ENCODE data around the gene OR12D1. TPM values are rescaled to one million over a fixed set of nuclear protein-coding genes. Genes with fewer than 3 reads are reported as not detected.

OR12D1 gene
- total and polyA plus RNA-seq, 7 experiments from 2014 or later = not detected

DNA sequence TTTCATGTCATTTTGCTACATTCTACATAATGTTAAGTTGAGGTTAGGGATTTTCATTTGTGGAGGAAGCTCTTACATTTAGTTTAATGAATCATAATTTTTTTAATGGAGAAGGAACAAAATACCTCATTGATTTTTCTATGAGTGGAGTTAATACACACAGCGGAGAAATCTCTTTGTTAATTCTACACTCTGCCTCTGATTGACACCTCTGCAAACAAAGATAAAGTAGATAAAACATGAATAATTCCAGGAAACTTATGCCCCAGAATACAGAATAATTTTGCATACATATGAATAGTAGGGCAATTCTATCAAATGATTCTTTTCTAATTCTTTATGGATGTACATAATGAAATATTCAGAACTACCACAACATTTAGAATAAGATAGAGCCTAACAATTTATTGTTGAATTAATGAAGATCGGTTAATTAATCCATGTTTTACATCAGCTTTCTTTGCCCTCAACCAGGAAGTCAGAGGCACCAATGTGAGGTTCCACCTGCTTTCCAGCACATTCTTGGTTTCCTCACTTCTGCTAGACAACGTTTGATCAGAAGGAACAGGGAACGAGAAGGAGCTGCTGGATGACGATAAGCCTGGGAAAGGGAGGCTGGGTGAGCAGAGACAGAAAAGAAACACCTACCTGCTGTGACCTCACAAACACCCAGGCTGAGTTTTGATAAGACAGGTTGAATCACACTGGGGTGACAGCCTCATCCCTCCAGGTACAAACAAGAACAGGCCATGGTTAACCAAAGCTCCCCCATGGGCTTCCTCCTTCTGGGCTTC lies 46.5 kb downstream of the OR12D1 start:
- intact Hi-C loops (cut with micrococcal nuclease) = no loop called here
- H3K27ac Mint-ChIP-seq = no peak overlapping the region
- H3K36me3 ChIP-seq (ENCODE audit: control insufficient read depth in 2 of 3, insufficient read depth in 3 of 3, low read length in 3 of 3) = no peaks in the 10 kb centered on the region
- peaks cover 18 to 41% (median 27%) of the 10 kb centered on the region in 5 donors for H3K27me3 Mint-ChIP-seq
- no peaks in the 10 kb centered on the region for H3K9me3 ChIP-seq (ENCODE audit: control insufficient read depth in 2 of 3, low read length in 3 of 3)
- CTCF ChIA-PET = interaction anchor here (0.9 kb wide), 1 partner anchor 11 kb away, joined by 3 read pairs; no protein-coding TSS in a partner anchor
- POLR2A ChIA-PET = no interaction called here
- H3K4me1 ChIP-seq (ENCODE audit: control insufficient read depth in 2 of 2, insufficient read depth in 2 of 2, low read length in 2 of 2) = no peaks in the 10 kb centered on the region
- DNase-seq (no peak), ATAC-seq (no peak)
- no peaks in the 10 kb centered on the region for H3K9me3 Mint-ChIP-seq
- no peaks in the 10 kb centered on the region for H3K4me1 Mint-ChIP-seq
- no peak overlapping the region for H3K4me3 Mint-ChIP-seq
- no peak overlapping the region for H3K4me3 ChIP-seq (ENCODE audit: low read length)
- peaks cover 0 to 2% of the 10 kb centered on the region in 2 donors for H3K27me3 ChIP-seq (ENCODE audit: control insufficient read depth in 2 of 2, insufficient read depth in 2 of 2, low read length in 2 of 2)
- no peak overlapping the region for H3K27ac ChIP-seq (ENCODE audit: low read depth, low read length)
- no peaks in the 10 kb centered on the region for H3K36me3 Mint-ChIP-seq

GRCh38 chr6:29462022-29462421 lies 47.3 kb downstream of the OR12D1 start:
- ChIA-PET POLR2A (no interaction called here), CTCF (no interaction called here)
- no peaks in the 10 kb centered on the region for H3K9me3 ChIP-seq (ENCODE audit: control insufficient read depth in 2 of 3, low read length in 3 of 3)
- H3K4me1 Mint-ChIP-seq = no peaks in the 10 kb centered on the region
- peaks cover 18 to 41% (median 27%) of the 10 kb centered on the region in 5 donors for H3K27me3 Mint-ChIP-seq
- H3K4me3 Mint-ChIP-seq = no peak overlapping the region
- DNase-seq (no peak), ATAC-seq (no peak)
- no peaks in the 10 kb centered on the region for H3K4me1 ChIP-seq (ENCODE audit: control insufficient read depth in 2 of 2, insufficient read depth in 2 of 2, low read length in 2 of 2)
- no peak overlapping the region for H3K4me3 ChIP-seq (ENCODE audit: low read length)
- H3K36me3 Mint-ChIP-seq = no peaks in the 10 kb centered on the region
- H3K27ac ChIP-seq (ENCODE audit: low read depth, low read length) = no peak overlapping the region
- peaks cover 0 to 2% of the 10 kb centered on the region in 2 donors for H3K27me3 ChIP-seq (ENCODE audit: control insufficient read depth in 2 of 2, insufficient read depth in 2 of 2, low read length in 2 of 2)
- intact Hi-C loops (cut with micrococcal nuclease) = no loop called here
- no peaks in the 10 kb centered on the region for H3K36me3 ChIP-seq (ENCODE audit: control insufficient read depth in 2 of 3, insufficient read depth in 3 of 3, low read length in 3 of 3)
- no peaks in the 10 kb centered on the region for H3K9me3 Mint-ChIP-seq
- H3K27ac Mint-ChIP-seq = no peak overlapping the region

GRCh38 chr6:29465279-29465678 lies 50.6 kb downstream of the OR12D1 start:
- intact Hi-C loops (cut with micrococcal nuclease) = no loop called here

DNA sequence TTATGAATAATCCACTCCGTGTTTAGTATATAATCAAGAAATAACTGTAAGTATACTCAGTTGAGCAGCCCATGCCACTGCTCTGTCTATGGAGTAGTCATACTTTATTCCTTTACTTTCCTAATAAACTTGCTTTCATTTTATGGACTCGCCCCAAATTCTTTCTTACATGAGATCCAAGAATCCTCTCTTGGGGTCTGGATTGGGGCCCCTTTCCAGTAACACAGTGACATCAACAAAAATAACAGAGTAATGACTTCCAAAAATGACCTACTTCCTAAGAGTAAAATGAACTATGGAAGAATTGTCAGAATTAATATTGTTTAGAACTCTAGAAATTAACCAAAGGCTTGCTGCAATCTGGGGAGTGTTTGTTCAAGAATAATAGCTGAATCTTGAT lies 51.1 kb downstream of the OR12D1 start:
- Histone ChIP-seq H3K27me3 (ENCODE audit: control insufficient read depth in 2 of 2, insufficient read depth in 2 of 2, low read length in 2 of 2) (peaks cover 0 to 2% of the 10 kb centered on the region in 2 donors), H3K4me3 (ENCODE audit: low read length) (no peak overlapping the region), H3K27ac (ENCODE audit: low read depth, low read length) (no peak overlapping the region), H3K36me3 (ENCODE audit: control insufficient read depth in 2 of 3, insufficient read depth in 3 of 3, low read length in 3 of 3) (no peaks in the 10 kb centered on the region), H3K4me1 (ENCODE audit: control insufficient read depth in 2 of 2, insufficient read depth in 2 of 2, low read length in 2 of 2) (no peaks in the 10 kb centered on the region), H3K9me3 (ENCODE audit: control insufficient read depth in 2 of 3, low read length in 3 of 3) (no peaks in the 10 kb centered on the region)
- no peak overlapping the region for H3K27ac Mint-ChIP-seq
- DNase-seq = no peak
- no peak overlapping the region for H3K4me3 Mint-ChIP-seq
- ChIA-PET POLR2A (no interaction called here), CTCF (no interaction called here)
- intact Hi-C loops (cut with micrococcal nuclease) = no loop called here
- no peaks in the 10 kb centered on the region for H3K9me3 Mint-ChIP-seq
- H3K27me3 Mint-ChIP-seq = peaks cover 17 to 42% (median 27%) of the 10 kb centered on the region in 5 donors
- H3K36me3 Mint-ChIP-seq = no peaks in the 10 kb centered on the region
- no peak for ATAC-seq
- no peaks in the 10 kb centered on the region for H3K4me1 Mint-ChIP-seq

More at GRCh38 chr6:29465279-29465678, 50.6 kb downstream of the OR12D1 start:
- Histone ChIP-seq H3K4me1 (ENCODE audit: control insufficient read depth in 2 of 2, insufficient read depth in 2 of 2, low read length in 2 of 2) (no peaks in the 10 kb centered on the region), H3K4me3 (ENCODE audit: low read length) (no peak overlapping the region), H3K27me3 (ENCODE audit: control insufficient read depth in 2 of 2, insufficient read depth in 2 of 2, low read length in 2 of 2) (peaks cover 0 to 2% of the 10 kb centered on the region in 2 donors), H3K27ac (ENCODE audit: low read depth, low read length) (no peak overlapping the region), H3K9me3 (ENCODE audit: control insufficient read depth in 2 of 3, low read length in 3 of 3) (no peaks in the 10 kb centered on the region), H3K36me3 (ENCODE audit: control insufficient read depth in 2 of 3, insufficient read depth in 3 of 3, low read length in 3 of 3) (no peaks in the 10 kb centered on the region)
- no peaks in the 10 kb centered on the region for H3K4me1 Mint-ChIP-seq
- no peaks in the 10 kb centered on the region for H3K9me3 Mint-ChIP-seq
- ATAC-seq (no peak), DNase-seq (no peak)
- H3K4me3 Mint-ChIP-seq = no peak overlapping the region
- no peaks in the 10 kb centered on the region for H3K36me3 Mint-ChIP-seq
- peaks cover 17 to 42% (median 27%) of the 10 kb centered on the region in 5 donors for H3K27me3 Mint-ChIP-seq
- ChIA-PET CTCF (no interaction called here), POLR2A (no interaction called here)
- H3K27ac Mint-ChIP-seq = no peak overlapping the region

DNA sequence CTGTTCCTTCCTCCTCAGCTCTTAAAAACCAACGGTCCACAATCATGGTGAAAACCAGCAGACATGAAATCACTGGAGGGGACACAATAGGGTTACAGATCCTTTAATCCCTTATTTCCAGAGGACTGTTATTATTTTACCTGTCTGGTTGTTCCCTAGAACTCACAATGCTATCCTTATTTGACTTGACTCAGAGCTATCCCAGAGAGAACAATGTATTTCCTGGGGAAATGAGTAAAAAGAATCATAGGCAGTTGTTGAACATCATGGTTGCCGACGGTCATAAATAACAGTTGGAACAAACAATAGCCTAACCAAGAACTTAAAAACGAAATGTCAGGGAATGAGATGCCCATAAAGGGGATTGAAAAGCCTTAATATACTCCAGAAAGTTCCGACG lies 51.5 kb downstream of the OR12D1 start:
- Mint-ChIP-seq H3K4me3 (no peak overlapping the region), H3K27me3 (peaks cover 14 to 45% (median 23%) of the 10 kb centered on the region in 5 donors), H3K36me3 (no peaks in the 10 kb centered on the region), H3K4me1 (no peaks in the 10 kb centered on the region), H3K27ac (no peak overlapping the region), H3K9me3 (no peaks in the 10 kb centered on the region)
- Histone ChIP-seq H3K27me3 (ENCODE audit: control insufficient read depth in 2 of 2, insufficient read depth in 2 of 2, low read length in 2 of 2) (peaks cover 0 to 2% of the 10 kb centered on the region in 2 donors), H3K4me3 (ENCODE audit: low read length) (no peak overlapping the region), H3K27ac (ENCODE audit: low read depth, low read length) (no peak overlapping the region), H3K4me1 (ENCODE audit: control insufficient read depth in 2 of 2, insufficient read depth in 2 of 2, low read length in 2 of 2) (no peaks in the 10 kb centered on the region), H3K36me3 (ENCODE audit: control insufficient read depth in 2 of 3, insufficient read depth in 3 of 3, low read length in 3 of 3) (no peaks in the 10 kb centered on the region), H3K9me3 (ENCODE audit: control insufficient read depth in 2 of 3, low read length in 3 of 3) (no peaks in the 10 kb centered on the region)
- POLR2A ChIA-PET = no interaction called here
- ATAC-seq = no peak
- intact Hi-C loops (cut with micrococcal nuclease) = no loop called here
- no peak for DNase-seq
- CTCF ChIA-PET = no interaction called here

Other genes with a start within 250 kb of the OR12D1 start
- gene OR2J2, start 244.0 kb upstream of the OR12D1 start, total RNA-seq = not detected
- not detected for gene OR2J2, start 244.0 kb upstream of the OR12D1 start, polyA plus RNA-seq
- gene OR14J1, start 113.2 kb upstream of the OR12D1 start, total RNA-seq = not detected
- gene OR14J1, start 113.2 kb upstream of the OR12D1 start, polyA plus RNA-seq = not detected
- gene OR5V1, start 46.1 kb upstream of the OR12D1 start, total RNA-seq = not detected
- not detected for gene OR5V1, start 46.1 kb upstream of the OR12D1 start, polyA plus RNA-seq
- not detected for gene OR12D3, start 39.6 kb upstream of the OR12D1 start, total RNA-seq
- gene OR12D3, start 39.6 kb upstream of the OR12D1 start, polyA plus RNA-seq = not detected
- not detected for gene OR12D2, start 19.3 kb upstream of the OR12D1 start, total RNA-seq
- not detected for gene OR12D2, start 19.3 kb upstream of the OR12D1 start, polyA plus RNA-seq
- not detected for gene OR10C1, start 24.4 kb downstream of the OR12D1 start, total RNA-seq
- not detected for gene OR10C1, start 24.4 kb downstream of the OR12D1 start, polyA plus RNA-seq
- not detected for gene OR11A1, start 42.1 kb downstream of the OR12D1 start, total RNA-seq
- not detected for gene OR11A1, start 42.1 kb downstream of the OR12D1 start, polyA plus RNA-seq
- not detected for gene OR2H1, start 42.2 kb downstream of the OR12D1 start, total RNA-seq
- gene OR2H1, start 42.2 kb downstream of the OR12D1 start, polyA plus RNA-seq = not detected
- gene MAS1L, start 73.0 kb downstream of the OR12D1 start, total RNA-seq = not detected
- not detected for gene MAS1L, start 73.0 kb downstream of the OR12D1 start, polyA plus RNA-seq
- 1 to 10 TPM in 1 of 5 experiments, not detected in 4; 1.9 TPM for gene UBD, start 144.8 kb downstream of the OR12D1 start, total RNA-seq
- not detected for gene UBD, start 144.8 kb downstream of the OR12D1 start, polyA plus RNA-seq
- not detected for gene OR2H2, start 170.2 kb downstream of the OR12D1 start, total RNA-seq
- not detected for gene OR2H2, start 170.2 kb downstream of the OR12D1 start, polyA plus RNA-seq
- gene GABBR1, start 218.3 kb downstream of the OR12D1 start, total RNA-seq = 100 to 1,000 TPM in 1 of 5 experiments, 10 to 100 TPM in 4; 37.0 to 115 (median 61.9) TPM
- 1 to 10 TPM; 1.2 to 2.2 TPM for gene GABBR1, start 218.3 kb downstream of the OR12D1 start, polyA plus RNA-seq
- gene MOG, start 242.2 kb downstream of the OR12D1 start, total RNA-seq = not detected
- gene MOG, start 242.2 kb downstream of the OR12D1 start, polyA plus RNA-seq = not detected